GM18867 (cell line): ENCODE measurements around the gene EDDM13.
"Not testable (repeated sequence)": the region's sequence is repeated elsewhere in the genome, so short reads cannot be mapped to it uniquely, and the experiment has no call there.

Experiments used
- ATAC-seq: cut with Tn5 transposase; IDR thresholded peaks from one replicate; pipeline ENCODE4 v1.9.1; 2021; ENCODE audit warnings: mild to moderate bottlenecking, moderate library complexity; ENCODE audit not compliant: unreplicated experiment

EDDM13 gene

GRCh38 chr19:56294549-56294948, 22.0 kb downstream of the EDDM13 start:
- no peak for ATAC-seq

GRCh38 chr19:56295531-56296455, 23.2 kb downstream of the EDDM13 start:
- ATAC-seq = no peak

GRCh38 chr19:56297010-56297409, 24.5 kb downstream of the EDDM13 start:
- no peak for ATAC-seq

- no peak for ATAC-seq
Observed at GRCh38 chr19:56299688-56300087, 27.1 kb downstream of the EDDM13 start.

GRCh38 chr19:56301155-56301554, 28.6 kb downstream of the EDDM13 start:
- ATAC-seq = no peak

- ATAC-seq = no peak
Observed at GRCh38 chr19:56301886-56302620, 29.5 kb downstream of the EDDM13 start.

GRCh38 chr19:56304243-56304642, 31.7 kb downstream of the EDDM13 start:
- ATAC-seq = no peak

GRCh38 chr19:56306016-56306415, 33.5 kb downstream of the EDDM13 start:
- no peak for ATAC-seq

GRCh38 chr19:56307062-56307461, 34.5 kb downstream of the EDDM13 start:
- ATAC-seq = not testable (repeated sequence)

GRCh38 chr19:56308792-56309191, 36.2 kb downstream of the EDDM13 start:
- ATAC-seq = no peak

- ATAC-seq = peak; percentile 48
Observed at GRCh38 chr19:56309511-56310185, 37.1 kb downstream of the EDDM13 start.

GRCh38 chr19:56310462-56310861, 37.9 kb downstream of the EDDM13 start:
- ATAC-seq = no peak

GRCh38 chr19:56312342-56312741, 39.8 kb downstream of the EDDM13 start:
- no peak for ATAC-seq

- ATAC-seq = no peak
Observed at GRCh38 chr19:56312787-56313657, 40.5 kb downstream of the EDDM13 start.

GRCh38 chr19:56314018-56314380, 41.5 kb downstream of the EDDM13 start:
- ATAC-seq = no peak

- peak; percentile 76 for ATAC-seq
Observed at GRCh38 chr19:56314381-56315076, 42.0 kb downstream of the EDDM13 start, which contains the start of gene ZSCAN5A. ZSCAN5A (minus strand) TSS chr19:56314839; CDS start chr19:56225046, 89,793 bp downstream.

GRCh38 chr19:56315077-56315828, 42.7 kb downstream of the EDDM13 start:
- peak; percentile 74 for ATAC-seq

- no peak for ATAC-seq
Observed at GRCh38 chr19:56316728-56317127, 44.2 kb downstream of the EDDM13 start.

- no peak for ATAC-seq
Observed at GRCh38 chr19:56317749-56318148, 45.2 kb downstream of the EDDM13 start.
